HFFc6 (cell line): ENCODE measurements around the gene SLC9C2. TPM values are rescaled to one million over a fixed set of nuclear protein-coding genes. Genes with fewer than 3 reads are reported as not detected.
"Not testable (repeated sequence)": the region's sequence is repeated elsewhere in the genome, so short reads cannot be mapped to it uniquely, and the experiment has no call there.

Experiments
- DNase-seq: peaks from one replicate; pipeline ENCODE4 v3.0.0-alpha.2; 2018
- H3K27ac Mint-ChIP-seq: 2 replicates; pipeline ENCODE4 v1.8.0; 2020; ENCODE audit warnings: mild to moderate bottlenecking, mixed read lengths
- H3K27me3 Mint-ChIP-seq: 2 replicates; pipeline ENCODE4 v1.8.0; 2021; ENCODE audit warnings: mild to moderate bottlenecking, moderate library complexity, mixed read lengths; ENCODE audit not compliant: insufficient read depth
- H3K36me3 Mint-ChIP-seq: 2 replicates; pipeline ENCODE4 v1.8.0; 2021; ENCODE audit warnings: low read depth, mixed read lengths
- H3K4me1 Mint-ChIP-seq: 2 replicates; pipeline ENCODE4 v1.8.0; 2020; ENCODE audit warnings: low read depth, mixed read lengths
- H3K4me3 Mint-ChIP-seq: 2 replicates; pipeline ENCODE4 v1.8.0; 2020; ENCODE audit warnings: mild to moderate bottlenecking, moderate library complexity, mixed read lengths
- H3K9me3 Mint-ChIP-seq: 2 replicates; pipeline ENCODE4 v1.8.0; 2020; ENCODE audit warnings: mild to moderate bottlenecking, mixed read lengths
- CTCF ChIP-seq: fragments of 200-600 bp; sonication (generic); IDR thresholded peaks from 2 replicates; pipeline ENCODE4 v1.5.0; 2021; ENCODE audit warnings: antibody characterized with exemption, mild to moderate bottlenecking
- total RNA-seq, 6 experiments: library from RNA; stranded (reverse); fragmentation: NEBNext Ultra II Directional; extraction: Animal tissue kit (Norgen Biotek cat#: 25700); gene quantifications; 2 replicates in 1 of 6; 3 replicates in 5 of 6; pipeline ENCODE4 v1.2.3, GENCODE V29; 2021

Gene SLC9C2
- total RNA-seq, 6 experiments from 2014 or later = not detected

GRCh38 chr1:173638043-173639021 lies 35.5 kb upstream of the SLC9C2 start:
- Mint-ChIP-seq H3K4me1 (peaks cover 8% of the 10 kb centered on the region), H3K27me3 (peaks cover 1% of the 10 kb centered on the region; the same call in 1 of the 2 replicates), H3K4me3 (no peak overlapping the region), H3K9me3 (peaks cover 23% of the 10 kb centered on the region), H3K36me3 (peaks cover 17% of the 10 kb centered on the region), H3K27ac (no peak overlapping the region)
- DNase-seq = no peak
- no peak for TF ChIP-seq CTCF

GRCh38 chr1:173637236-173638042 lies 34.6 kb upstream of the SLC9C2 start:
- not testable (repeated sequence) for H3K27ac Mint-ChIP-seq, H3K27me3 Mint-ChIP-seq, H3K4me1 Mint-ChIP-seq, DNase-seq, H3K4me3 Mint-ChIP-seq
- peaks cover 12% of the 10 kb centered on the region for H3K36me3 Mint-ChIP-seq
- peaks cover 24% of the 10 kb centered on the region for H3K9me3 Mint-ChIP-seq

- Mint-ChIP-seq H3K4me1 (no peaks in the 10 kb centered on the region), H3K27ac (no peak within 1 kb of the TSS), H3K27me3 (peaks cover 3% of the 10 kb centered on the region), H3K9me3 (peaks cover 23% of the 10 kb centered on the region), H3K4me3 (no peak within 1 kb of the TSS), H3K36me3 (peaks cover 9% of the 10 kb centered on the region)
- no peak for DNase-seq
- no peak for TF ChIP-seq CTCF
These were observed 32.2 kb upstream of the SLC9C2 start, which contains the start of gene TEX50 for GRCh38 chr1:173635116-173635515. Gene TEX50 (plus strand): TSS chr1:173635338. CDS start chr1:173635522, 184 bp downstream.

- H3K4me1 Mint-ChIP-seq = no peaks in the 10 kb centered on the region
- H3K9me3 Mint-ChIP-seq = peaks cover 10% of the 10 kb centered on the region; the same call in 1 of the 2 replicates
- no peak overlapping the region for H3K4me3 Mint-ChIP-seq
- H3K36me3 Mint-ChIP-seq = no peaks in the 10 kb centered on the region
- H3K27me3 Mint-ChIP-seq = peaks cover 9% of the 10 kb centered on the region; the same call in 1 of the 2 replicates
- no peak for TF ChIP-seq CTCF
- no peak for DNase-seq
- H3K27ac Mint-ChIP-seq = no peak overlapping the region
These were observed 26.0 kb upstream of the SLC9C2 start for GRCh38 chr1:173628888-173629287.

GRCh38 chr1:173627269-173627668 lies 24.4 kb upstream of the SLC9C2 start:
- Mint-ChIP-seq H3K9me3 (no peaks in the 10 kb centered on the region), H3K4me1 (no peaks in the 10 kb centered on the region), H3K4me3 (no peak overlapping the region), H3K36me3 (no peaks in the 10 kb centered on the region), H3K27ac (no peak overlapping the region), H3K27me3 (peaks cover 12% of the 10 kb centered on the region; the same call in 1 of the 2 replicates)
- no peak for DNase-seq
- no peak for TF ChIP-seq CTCF
